ENCODE results near the gene NUB1.

The NUB1 gene

DNA sequence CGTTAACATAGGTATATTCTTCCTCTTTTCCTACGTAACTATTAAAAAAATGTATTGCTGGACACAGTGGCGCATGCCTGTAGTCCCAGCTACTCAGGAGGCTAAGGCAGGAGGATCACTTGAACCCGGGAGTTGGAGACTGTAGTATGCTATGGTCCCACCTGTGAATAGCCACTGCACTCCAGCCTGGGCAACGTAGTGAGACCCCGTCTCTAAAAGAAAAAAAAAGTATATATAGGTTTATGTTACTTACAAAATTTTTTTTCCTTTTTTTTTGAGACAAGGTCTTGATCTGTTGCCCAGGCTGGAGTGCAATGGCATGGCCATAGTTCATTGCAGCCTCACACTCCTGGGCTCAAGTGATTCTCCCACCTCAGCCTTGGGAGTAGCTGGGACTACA, 5.6 kb downstream of the NUB1 start:
- no peak for DNase-seq

DNA sequence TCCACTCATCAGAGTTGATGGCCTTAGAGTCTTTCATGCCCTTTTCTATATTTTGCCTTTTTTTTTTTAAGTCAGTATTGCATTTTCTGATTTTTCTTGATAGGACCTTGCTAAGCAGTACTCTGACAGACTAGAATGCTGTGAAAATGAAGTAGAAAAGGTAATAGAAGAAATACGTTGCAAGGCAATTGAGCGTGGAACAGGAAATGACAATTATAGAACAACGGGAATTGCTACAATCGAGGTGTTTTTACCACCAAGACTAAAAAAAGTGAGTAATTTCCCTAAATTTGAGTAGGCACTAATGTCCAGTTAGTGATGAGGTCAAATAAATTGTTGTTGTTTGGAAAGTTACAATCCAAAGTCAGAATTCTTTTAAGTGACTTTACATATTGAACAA, 7.4 kb downstream of the NUB1 start:
- no peak for DNase-seq

DNA sequence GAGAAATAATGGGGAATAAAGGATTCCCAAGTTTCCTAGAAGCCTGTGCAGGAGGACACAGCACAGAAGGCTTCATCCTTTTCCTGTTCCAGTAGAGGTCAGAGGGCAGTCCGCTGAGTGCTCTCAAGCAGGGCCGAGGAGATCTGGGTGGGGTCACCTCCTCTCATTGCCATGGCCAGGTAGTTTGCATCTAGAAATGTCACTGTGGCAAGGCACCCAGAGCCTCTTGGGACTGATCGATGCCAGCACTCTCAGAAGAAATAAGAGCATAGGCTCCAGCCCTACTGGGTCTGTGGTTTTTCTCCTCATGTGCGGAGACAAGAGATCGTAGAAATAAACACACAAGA, 7.9 kb downstream of the NUB1 start:
- DNase-seq = no peak

DNA sequence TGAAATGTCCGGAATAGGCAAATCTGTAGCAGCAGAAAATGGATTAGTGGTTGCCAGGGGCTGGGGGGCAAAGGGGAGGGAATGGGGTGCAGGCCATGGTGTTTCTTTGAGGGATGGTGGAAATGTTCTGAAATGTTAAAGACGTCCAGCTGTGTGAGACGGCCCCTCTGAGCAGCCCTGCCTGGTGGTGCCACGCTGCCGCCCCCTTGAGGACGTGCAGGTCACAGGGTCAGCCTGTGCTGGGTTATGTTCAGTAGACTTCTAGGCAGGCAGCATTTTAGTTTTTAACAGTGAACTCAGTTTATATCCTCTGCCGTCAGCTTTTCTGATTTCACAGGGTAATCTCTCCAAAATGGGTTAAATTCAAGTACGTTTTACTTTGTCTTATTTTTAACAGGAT, 9.4 kb downstream of the NUB1 start:
- DNase-seq = no peak

DNA sequence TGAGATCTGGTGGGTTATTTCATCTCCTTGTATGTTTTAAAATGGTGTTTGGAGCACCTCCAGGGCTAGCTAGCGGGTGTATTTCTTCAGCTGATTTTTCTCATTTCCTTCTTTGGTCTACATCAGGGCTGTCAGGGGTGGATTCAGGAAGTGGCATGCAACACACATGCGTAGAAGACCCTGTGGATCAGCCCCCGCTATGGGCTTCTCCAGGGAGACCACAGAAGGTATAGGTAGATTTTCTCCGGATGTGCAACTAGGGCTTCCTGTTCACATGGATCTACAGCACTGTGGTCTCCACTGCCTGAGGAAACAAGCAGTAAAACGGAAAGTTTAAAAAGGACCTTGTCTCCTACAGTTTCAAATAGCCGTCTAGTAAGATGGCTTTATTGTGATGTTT, 10.4 kb downstream of the NUB1 start:
- no peak for DNase-seq

DNA sequence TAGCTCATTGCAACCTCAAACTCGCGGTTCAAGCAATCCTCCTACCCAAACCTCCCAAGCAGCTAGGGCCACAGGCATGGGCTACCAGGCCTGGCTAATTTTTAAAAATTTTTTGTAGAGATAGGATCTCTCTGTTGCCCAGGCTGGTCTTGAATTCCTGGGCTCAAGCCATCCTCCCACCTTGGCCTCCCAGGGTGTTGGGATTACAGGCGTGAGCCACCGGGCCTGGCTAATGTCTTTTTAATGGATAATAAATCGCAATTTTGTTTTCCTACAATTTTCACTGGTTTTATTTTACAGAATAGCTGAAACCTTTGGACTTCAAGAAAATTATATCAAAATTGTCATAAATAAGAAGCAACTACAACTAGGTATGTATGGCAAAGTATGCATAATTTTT, 10.9 kb downstream of the NUB1 start:
- DNase-seq = no peak

DNA sequence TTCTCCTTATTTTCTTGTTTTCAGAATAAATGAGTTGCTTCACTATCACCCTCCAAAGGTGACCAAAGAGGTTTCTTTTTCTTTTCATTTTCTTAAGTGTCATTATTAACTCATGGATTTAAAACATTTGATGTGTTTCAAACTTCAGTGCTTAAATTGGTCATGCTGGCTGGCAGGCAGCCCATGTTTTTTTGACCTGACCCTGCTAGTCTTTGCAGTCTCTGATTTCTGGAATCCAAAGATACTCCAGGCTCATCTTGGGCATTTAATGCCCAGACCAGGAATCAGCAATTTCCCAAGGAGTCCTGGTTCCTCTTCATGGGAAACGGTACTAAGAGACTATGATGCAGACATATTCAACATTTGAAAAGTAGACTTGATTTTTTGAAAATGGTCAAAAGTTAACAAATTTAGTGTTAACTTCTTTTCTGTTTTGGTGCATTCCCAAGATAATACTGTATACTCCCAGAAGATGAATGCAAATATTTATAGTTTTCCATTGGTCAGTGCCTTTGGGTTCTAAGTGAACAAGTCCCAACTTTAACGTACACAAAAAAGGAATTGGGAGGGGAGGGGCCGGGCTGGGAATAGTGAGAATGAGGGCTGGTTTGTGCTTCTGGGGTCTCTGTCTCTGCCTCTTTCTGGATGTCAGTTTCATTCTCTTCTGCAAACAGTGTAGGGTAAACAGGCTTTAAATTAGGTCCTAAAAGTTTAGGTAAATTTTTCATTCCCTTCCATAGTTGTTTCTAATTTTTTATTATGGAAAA, 19.8 kb downstream of the NUB1 start:
- DNase-seq = no peak

DNA sequence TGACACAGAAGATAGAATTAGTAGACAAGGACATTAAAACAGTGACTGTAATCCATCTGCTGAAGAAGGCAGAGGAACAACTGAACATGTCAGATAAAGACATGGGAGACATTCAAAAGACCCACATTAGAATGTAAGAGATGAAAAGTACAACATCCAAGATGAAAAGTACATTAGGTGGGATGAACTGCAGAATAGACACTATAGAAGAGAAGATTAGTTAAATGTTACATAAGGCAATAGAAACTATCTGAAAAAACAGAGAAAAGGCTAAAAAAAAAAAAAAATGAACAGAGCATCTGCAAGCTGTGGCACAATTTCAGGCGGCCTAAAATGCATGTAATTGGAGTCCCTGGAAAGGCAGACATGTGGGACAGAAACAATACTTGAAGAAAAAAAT, 21.6 kb downstream of the NUB1 start:
- DNase-seq = no peak

DNA sequence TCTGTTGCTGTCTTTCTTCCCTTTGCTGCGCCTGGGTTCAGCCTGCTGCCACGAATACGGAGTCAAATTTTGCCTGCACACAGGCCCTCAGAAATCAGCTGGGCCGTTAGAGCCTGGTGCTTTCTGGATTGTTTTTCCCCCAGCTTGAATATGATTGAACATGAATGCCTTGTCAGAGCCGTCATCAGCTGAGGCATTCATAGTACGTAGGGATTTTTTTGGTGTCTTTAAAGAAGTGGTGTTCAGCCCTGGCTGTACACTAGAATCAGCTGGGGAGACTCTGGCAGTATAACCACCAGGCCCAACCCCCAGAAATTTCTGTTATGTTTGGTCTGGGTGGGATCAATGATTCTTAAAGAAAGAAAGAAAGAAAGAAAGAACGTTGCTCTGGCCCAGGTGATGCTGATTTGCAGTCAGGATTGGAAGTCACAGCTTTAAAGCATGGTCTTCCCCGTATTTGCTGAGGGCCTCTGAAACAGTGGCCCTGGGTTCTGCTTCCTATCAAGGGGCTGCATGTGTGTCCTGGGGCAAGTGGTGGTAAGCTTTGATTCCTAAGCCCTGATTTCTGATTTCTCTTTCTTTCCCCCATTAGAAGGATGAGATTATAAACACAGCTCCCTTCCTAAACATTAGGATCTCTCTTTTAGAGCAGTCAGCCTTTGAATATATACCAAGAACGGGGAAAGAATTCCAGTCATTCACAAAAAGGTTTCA, 24.7 kb downstream of the NUB1 start:
- DNase-seq = no peak

DNA sequence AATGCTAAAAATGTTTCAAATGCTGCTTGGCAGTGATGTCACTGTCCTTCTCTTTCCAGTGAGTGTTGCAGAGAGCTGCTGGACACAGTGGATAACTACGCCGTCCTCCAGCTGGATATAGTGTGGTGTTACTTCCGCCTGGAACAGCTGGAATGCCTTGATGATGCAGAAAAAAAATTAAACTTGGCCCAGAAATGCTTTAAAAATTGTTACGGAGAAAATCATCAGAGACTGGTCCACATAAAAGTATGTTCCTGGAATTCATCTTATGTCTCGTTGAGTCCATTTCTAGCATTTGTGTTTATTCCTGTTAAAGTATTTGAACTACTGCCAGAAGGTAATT, 25.2 kb downstream of the NUB1 start:
- DNase-seq = no peak

DNA sequence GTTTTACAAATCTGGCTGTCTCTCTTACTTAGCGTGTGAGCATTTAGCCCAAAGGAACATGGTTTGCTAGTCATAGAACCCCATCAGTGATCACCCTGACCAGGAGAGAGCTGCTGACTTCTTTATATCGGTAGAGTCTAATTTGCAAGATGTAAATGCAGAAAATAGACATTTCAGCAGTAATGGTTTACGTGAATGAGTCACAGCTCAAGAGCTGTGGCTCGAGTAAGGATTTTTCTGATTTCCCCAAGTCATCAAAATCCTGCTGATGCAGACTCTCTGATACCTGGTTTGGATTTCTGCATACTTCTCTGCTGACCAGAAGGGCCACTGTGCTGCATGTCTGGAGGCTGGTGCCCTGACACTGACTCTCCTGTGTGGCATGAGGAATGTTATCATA, 25.7 kb downstream of the NUB1 start:
- no peak for DNase-seq

DNA sequence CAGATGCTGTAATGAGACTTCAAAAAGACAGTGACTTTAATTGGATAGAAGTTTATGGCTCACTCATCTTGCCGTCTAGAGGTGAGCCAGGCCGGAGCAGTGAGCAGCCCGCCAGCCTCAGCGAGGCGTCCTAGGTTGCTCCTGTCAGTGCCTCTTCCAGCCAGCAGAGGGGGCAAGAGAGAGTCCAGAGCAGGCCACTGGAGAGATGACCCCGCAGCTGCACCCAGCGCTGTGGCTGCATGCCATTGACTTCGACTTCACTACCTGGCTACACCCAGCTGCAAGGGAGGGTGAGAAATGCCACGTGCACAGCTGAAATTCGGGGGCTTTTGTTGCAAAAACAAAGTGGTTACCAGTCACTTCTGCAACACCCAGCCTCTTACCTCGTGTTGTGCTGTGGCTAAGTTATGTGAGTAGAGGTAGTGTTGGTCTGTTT, 26.5 kb downstream of the NUB1 start:
- peak in 1 of 2 experiments; percentile 27 for DNase-seq

DNA sequence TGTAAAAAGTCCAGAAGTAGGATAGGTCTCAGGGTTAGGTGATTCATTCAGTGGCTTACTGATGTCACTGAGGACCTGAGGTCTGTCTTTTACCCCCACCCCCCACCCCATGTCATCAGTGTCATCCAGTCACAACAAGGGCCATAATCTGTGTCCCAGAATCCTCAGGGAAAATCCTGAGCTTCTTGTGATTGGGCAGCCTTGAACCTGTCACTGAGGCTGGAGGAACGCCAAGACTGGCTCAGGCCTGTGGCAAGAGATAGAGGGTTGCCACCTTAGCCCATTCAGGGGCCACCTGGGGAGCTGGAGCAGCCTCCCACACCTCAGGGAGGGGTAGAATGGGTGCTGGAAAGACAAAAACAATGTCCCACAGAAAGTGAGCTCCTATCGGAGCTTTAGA, 29.7 kb downstream of the NUB1 start:
- DNase-seq = no peak

DNA sequence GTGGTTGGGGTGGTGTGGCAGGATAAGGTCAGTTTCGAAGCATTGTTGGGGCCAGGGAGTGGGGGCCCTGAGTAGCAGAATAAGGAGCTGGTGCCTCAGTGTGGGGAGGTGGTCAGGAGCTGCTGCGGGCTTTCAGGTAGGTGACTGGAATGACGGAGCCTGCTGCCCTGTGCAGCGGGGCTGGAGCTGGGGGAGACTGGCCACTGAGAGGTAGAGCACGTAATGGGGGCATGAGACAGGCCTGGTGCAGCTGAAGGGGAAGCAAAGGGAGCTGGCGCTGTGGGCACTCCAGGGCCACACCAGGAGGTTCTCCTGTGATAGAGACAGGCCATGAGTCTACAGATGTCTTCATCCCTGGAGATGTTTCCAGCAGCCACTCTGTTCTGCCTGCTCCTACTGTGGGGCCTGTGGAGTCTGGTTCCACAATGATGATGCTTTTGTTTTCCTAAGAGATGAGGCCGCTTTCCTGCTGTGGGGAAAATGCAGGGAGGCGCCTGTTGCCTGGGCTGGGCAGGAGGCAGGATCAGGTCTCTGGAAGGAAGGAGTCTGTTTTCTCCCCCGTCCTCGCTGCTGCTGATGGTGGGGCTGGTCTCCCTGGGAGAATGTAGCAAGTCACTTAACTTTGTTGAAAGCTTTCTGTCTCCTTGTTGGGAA, 31.1 kb downstream of the NUB1 start:
- DNase-seq = no peak

DNA sequence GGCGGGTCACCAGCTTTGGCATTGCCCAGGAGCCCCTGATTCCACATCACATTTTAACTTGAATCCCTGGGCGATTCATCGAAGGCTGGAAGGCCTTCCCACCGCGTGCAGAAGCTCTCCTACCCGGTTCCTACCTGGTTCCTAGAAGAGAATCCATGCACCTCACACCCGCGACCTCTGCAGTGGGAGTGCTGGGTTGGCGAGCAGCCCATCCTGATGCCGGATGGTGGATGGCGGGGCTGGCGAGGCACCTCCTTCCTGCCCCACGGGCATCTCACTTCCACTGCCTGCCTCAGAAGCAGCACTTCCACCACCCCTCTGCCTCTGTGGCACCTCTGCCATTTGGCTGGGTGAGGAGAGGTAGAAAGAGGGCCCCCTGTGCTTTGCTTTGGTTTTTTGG, 32.0 kb downstream of the NUB1 start:
- DNase-seq = no peak

DNA sequence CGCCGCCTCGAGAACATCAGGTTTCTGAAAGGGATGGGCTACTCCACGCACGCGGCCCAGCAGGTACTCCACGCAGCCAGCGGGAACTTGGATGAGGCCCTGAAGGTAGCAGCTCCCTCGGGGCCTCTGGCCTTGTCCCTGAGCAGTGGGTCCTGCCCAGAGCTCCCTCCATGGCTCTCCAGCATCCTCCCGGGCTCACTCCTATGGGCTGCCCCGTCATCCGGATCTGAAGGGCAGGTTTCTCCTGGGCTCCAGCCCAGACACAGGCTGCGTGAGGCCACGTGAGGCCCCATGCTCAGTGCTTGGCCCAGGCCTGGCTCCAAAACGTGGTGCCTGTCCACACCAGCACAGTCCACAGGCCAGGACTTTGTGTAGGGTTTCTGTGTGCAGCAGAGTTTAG, 32.5 kb downstream of the NUB1 start:
- no peak for DNase-seq

DNA sequence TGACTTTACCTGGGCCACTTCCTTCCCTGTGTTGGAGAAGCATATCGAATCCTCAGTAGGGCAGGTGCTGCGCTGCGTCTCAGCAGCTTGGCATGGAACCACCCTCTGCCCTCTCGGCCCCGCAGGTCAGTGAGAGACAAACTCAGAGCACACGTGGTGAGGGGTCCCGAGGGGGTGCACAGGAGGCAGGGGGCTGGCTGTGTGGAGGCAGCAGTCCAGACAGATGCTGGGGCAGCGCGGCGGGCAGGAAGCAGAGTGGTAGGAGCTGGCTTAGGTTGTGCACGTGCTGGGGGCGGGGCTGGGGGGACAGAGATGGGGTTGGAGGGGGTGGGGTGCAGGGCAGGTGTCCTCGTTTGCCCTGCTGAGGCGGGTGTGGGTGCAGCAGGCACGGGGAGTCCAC, 33.1 kb downstream of the NUB1 start:
- no peak for DNase-seq

DNA sequence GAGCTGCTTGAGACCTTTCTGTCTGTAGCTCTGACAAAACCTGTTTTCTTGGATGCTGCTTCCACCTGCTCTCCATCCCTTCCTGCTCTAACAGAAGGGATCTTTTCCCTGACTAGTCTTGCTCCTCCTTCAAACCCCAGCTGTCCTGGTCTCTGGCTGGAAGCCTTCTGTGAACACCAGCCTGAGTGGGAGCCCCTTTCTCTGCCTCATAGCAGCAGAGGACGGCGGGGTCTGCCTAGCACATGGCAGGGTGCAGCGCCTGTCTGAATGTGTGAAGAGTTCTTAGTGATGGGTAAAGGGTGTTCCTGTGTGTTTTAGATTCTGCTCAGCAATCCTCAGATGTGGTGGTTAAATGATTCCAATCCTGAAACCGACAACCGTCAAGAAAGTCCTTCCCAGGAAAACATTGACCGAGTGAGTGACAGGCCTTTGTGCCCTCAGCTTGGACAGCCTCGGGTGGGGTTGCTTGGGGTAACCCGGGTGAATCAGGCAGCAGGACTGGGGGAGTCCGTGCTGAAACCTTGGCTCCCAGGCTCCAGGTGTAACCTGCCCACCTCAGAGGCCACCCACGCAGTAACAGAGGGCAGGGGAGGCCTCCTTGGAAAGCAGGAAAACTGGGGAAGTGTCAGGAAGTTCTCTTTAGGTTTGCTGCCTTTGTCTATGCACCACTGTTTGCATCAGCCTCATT, 34.1 kb downstream of the NUB1 start:
- no peak for DNase-seq

DNA sequence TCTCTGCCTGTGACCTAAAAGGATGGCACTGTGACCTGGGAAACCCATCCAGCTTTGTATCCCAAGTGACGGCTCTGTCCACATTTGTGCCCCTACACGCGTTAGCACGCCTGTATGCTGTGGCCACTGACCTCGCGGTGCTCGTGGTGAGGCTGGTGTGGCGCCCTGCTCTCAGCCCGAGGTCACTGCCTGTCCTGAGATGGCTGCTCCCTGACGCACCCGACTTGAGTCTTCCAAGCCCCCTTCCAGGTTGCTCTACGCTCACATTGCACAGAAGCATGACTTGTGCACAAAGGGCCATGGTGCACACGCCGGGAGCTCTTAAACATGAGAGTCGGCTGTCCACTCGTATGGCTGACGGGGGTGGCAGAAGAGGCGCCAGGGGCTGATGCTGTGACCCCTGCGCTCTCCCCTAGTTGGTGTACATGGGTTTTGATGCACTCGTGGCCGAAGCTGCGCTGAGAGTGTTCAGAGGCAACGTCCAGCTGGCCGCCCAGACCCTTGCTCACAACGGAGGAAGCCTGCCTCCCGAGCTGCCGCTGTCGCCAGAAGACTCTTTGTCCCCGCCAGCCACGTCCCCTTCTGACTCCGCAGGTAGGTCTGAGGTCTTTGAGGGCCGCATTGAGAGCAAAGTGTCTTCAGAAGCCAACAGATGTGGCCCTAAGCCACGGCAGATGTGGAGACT, 34.7 kb downstream of the NUB1 start:
- DNase-seq = no peak

DNA sequence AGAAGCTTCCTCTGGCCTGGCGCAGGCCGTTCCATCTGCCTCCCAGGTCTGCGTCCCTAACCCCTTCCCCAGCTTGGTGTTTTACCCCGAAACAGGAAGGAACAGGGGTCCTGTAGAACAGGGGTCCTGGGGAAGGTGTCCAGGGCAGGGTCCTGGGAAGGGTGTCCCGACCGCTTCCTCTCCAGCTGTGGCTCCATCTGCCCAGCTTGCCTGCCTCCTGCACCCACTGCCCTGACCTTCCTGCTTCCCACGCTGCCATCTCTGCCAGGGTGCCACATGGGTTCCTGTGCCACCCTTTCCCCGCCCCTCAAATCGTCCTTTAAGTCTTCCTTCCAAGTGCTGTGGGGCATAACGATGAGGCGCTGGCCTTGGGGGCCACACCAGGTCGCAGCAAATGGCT, 35.8 kb downstream of the NUB1 start:
- no peak for DNase-seq

DNA sequence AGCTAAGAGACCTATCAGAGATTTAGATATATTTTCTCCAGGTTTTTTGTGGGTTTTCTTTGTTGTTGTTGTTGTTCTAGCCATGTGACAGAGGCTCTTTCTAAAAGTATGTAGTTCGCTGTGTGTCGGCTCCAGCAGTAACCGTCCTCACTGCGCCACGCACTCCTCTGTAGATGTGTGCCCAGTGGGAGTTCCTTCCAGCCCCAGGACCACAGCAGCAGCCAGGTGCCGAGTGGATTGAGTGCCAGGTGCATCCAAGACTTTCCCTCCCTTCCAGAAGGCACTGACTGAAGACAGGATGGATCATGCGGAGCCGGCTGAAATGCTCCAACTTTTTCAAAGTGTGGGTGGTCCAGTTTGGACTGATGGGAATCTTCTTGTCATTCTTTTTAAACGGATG, 36.4 kb downstream of the NUB1 start:
- no peak for DNase-seq

DNA sequence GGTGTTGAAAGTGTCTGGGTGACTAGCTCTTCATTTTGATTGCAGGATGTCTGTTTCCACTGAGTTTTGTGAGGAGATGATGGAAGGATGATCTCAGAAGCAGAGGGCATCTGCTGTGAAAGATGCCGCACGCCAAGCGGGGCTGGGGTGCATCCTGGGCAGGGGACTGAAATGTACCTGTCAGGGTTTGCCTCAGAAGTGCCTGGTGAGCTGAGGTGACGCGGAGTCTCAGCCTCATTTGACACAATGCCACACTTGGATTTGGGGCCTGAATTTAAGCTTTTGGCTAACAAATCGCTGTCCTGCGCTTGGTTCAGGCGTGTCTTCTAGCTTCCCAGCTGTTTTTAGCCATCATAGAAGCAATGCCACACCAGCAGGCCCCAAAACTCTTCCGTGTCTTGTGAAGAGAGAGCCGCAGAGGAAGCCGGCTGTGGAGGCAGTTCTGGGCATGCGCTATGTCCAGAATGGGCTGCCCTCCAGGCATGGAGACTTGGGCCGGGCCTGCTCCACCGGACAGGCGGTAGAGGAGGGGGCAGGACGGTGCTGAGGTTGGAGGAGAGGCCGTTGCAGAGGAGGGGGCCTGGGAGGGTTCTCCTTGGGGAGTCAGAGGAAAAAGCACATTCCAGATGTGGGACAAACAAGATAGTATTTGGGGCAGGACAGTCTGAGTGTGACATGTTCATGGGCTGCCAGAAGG, 37.0 kb downstream of the NUB1 start:
- DNase-seq = no peak

DNA sequence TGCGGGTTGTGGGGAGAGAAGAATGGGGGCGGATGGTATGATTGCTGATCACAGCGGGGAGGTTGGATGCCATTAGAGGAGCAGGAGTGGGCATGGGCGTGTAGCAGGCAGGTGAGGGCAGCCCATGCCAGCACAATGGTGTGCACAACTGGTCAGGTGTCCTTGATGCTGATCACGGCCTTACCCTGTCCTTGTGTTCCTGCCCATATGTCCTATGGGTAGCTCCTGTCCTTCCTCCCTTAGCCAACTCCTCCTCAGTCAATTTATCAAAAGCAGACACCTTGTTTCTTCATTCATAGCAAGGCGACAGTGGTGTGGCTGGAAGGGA, 37.5 kb downstream of the NUB1 start:
- DNase-seq = no peak
